ENCODE measurements around the gene LMTK3.

LMTK3 gene

GRCh38 chr19:48436586-48436985 is 75.0 kb downstream of the LMTK3 start:
- no peak for TF ChIP-seq ZC3H10 (CRISPR knock-in tag; IDR thresholded peaks at IDR 0.05)
- no peak for TF ChIP-seq ISL1 (CRISPR knock-in tag; IDR thresholded peaks at IDR 0.05)

More at GRCh38 chr19:48436586-48436985, 75.0 kb downstream of the LMTK3 start:
- no peak for ATAC-seq

Measured in SK-N-SH treated with all-trans-retinoic acid at 6 μM for 48 hours (cell line).